Heart left ventricle (tissue), 13 donors: ENCODE data around the gene RNF224.

Experiments used
- CTCF ChIP-seq, 12 donors: fragments of 200-600 bp; sonication (generic) in 4 of 12; IDR thresholded peaks; one replicate each; pipeline versions ENCODE4 v1.5.0 to v1.8.0; 2018 to 2022; ENCODE audit warnings: antibody characterized with exemption in 12 of 12, mild to moderate bottlenecking in 5 of 12
- POLR2A ChIP-seq, 2 donors: fragments of 450-650 bp; IDR thresholded peaks; one replicate each; pipeline ENCODE4 v1.6.1; 2017; ENCODE audit warnings: antibody characterized with exemption in 2 of 2, mild to moderate bottlenecking in 2 of 2, moderate library complexity in 2 of 2
- donor health status: ischemic (EF 13 %, LVEDD 7.1; RV severe dilation, severe dysfunction).
- donor health status: DM: no; HTN: yes; CAD: no.
- donor health status: DM: no; HTN: no; CAD: no.
- donor health status: ischemic (EF 25% LVEDD 6.9; RV normal size, moderate dysfunction).
- donor health status: ischemic (EF 25% LVEDD 5.7; RV mildly dilated, moderate dysfunction).
- donor health status: ischemic (EF 35%, LVEDD 5.7; RV mildly dilated, moderate dysfunction).
- donor health status: nonischemic (EF 11% LVEDD 7.7; RV severe dilation, severe dysfunction).
- donor health status: DM: yes; HTN: yes; CAD: no.
- donor health status: PGD.
- donor health status: ischemic (EF 29% LVEDD 5.4; RV normal size, mild dysfunction).
- donor health status: nonischemic (EF 23%, LVEDD 6.1; RV moderate dilation, normal function).

- TF ChIP-seq CTCF (IDR thresholded peaks at IDR 0.05) (no peak), POLR2A (IDR thresholded peaks at IDR 0.05) (no peak)
These were observed 36.9 kb upstream of the RNF224 start for GRCh38 chr9:137190315-137190856.
